ENCODE results near the gene CCSER2. TPM values are rescaled to one million over a fixed set of nuclear protein-coding genes. Genes with fewer than 3 reads are reported as not detected.

Gene CCSER2
- total RNA-seq, 1 experiment from 2014 or later = 44.1 TPM

DNA sequence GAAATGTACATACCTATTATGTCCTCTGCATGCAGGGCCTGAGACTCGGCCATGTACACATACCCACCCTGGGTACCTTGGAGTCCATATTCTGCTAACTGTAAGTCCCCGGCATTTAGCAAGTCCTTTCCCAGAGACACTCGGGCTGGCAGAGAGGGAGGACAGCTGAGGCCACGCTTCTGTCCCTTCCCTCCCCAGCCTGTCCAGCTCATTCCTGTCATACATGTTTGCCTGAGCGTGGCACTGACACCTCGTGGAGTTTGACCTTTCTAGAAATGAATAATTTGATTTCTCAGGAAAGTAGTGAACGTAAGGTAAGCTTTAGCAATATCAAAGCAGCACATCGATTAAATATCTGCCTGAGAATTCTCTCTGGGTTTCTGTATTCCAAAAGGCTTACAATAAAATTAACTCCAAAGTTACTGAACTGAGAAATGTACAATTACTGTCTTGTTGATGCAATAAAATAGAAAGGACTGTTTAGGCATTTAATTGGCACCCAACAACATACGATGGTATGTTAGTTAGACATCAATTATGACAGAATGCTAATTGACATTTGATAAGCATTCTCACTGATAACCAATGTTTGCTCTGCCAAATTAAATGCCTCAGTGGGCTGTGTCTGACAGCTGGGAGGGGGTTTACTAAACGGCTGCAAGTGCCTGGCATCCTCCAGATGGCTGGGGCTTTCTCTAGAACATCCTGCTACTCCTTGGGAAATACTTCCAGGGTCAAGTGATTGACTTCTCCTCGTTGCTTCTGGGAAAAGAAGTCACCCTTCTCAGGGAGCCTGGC lies 221.2 kb downstream of the CCSER2 start:
- no peak overlapping the region for H3K27ac ChIP-seq (ENCODE audit: low read depth, low read length, poor library complexity, severe bottlenecking)
- ChIA-PET CTCF (interaction anchor here (1.6 kb wide), 1 partner anchor 10 kb away, joined by 4 read pairs; no protein-coding TSS in a partner anchor), POLR2A (ENCODE audit: low non-redundant PET) (no interaction called here)
- intact Hi-C loops (cut with micrococcal nuclease; ENCODE audit: unreplicated experiment) = loop anchor here (10.0 kb wide), 1 partner anchor 1825 kb away; no protein-coding TSS in a partner anchor
- H3K9me3 ChIP-seq (ENCODE audit: low read depth, low read length, poor library complexity, severe bottlenecking) = no peaks in the 10 kb centered on the region
- H3K27me3 ChIP-seq (replicated peaks; ENCODE audit: insufficient read depth, low read depth, low read length, poor library complexity) = peaks cover 15% of the 10 kb centered on the region
- H3K36me3 ChIP-seq (ENCODE audit: insufficient read depth, low read length, poor library complexity, severe bottlenecking) = no peaks in the 10 kb centered on the region
- H3K4me3 ChIP-seq (ENCODE audit: low read depth, low read length, poor library complexity, severe bottlenecking) = no peak overlapping the region
- TF ChIP-seq EZH2 (IDR thresholded peaks at IDR 0.05; ENCODE audit: borderline replicate concordance, low read depth, low read length, poor library complexity, severe bottlenecking) = no peak
- TF ChIP-seq, protein P1, sequence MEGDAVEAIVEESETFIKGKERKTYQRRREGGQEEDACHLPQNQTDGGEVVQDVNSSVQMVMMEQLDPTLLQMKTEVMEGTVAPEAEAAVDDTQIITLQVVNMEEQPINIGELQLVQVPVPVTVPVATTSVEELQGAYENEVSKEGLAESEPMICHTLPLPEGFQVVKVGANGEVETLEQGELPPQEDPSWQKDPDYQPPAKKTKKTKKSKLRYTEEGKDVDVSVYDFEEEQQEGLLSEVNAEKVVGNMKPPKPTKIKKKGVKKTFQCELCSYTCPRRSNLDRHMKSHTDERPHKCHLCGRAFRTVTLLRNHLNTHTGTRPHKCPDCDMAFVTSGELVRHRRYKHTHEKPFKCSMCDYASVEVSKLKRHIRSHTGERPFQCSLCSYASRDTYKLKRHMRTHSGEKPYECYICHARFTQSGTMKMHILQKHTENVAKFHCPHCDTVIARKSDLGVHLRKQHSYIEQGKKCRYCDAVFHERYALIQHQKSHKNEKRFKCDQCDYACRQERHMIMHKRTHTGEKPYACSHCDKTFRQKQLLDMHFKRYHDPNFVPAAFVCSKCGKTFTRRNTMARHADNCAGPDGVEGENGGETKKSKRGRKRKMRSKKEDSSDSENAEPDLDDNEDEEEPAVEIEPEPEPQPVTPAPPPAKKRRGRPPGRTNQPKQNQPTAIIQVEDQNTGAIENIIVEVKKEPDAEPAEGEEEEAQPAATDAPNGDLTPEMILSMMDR (conservative IDR thresholded peaks at IDR 0.05; ENCODE audit: low read depth, low read length) = no peak
- no TSS peak for BruUV-seq (replicated peaks)
- no peaks in the 10 kb centered on the region for H3K4me1 ChIP-seq (ENCODE audit: insufficient read depth, low read length, poor library complexity, severe bottlenecking)
- DNase-seq (ENCODE audit: low spot score) = no peak

DNA sequence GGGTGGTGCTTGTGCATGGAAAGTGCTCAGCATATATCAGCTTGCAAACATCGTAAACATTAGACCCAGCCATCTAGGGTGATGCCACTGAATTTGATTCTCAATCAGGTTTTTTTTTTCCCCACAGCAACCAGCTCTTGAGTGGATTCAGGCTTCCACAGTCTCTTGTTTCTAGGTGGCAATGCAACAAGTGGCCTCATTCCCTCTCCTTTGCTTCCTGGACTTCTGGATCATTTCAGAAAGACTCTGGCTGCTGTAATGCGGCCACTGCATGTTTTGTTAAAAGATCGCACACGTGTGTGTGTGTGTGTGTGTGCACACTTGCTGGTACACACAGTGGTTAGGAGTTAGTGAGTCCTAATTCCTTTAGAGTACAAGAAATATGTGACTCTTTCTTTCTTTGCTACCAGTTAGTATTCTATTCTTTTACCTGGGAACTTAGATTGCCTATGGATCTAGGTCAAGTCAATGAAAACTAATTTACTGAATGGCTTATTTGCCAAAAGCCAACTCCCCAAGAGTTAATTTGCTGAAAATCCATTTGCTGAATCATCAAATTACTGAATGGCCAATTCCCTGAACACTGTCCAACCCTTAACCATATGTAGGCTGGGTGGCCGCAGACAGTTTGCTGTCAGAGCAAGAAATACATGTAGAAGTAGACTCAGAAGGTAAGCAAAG lies 222.5 kb downstream of the CCSER2 start:
- POLR2A ChIA-PET (ENCODE audit: low non-redundant PET) = no interaction called here

DNA sequence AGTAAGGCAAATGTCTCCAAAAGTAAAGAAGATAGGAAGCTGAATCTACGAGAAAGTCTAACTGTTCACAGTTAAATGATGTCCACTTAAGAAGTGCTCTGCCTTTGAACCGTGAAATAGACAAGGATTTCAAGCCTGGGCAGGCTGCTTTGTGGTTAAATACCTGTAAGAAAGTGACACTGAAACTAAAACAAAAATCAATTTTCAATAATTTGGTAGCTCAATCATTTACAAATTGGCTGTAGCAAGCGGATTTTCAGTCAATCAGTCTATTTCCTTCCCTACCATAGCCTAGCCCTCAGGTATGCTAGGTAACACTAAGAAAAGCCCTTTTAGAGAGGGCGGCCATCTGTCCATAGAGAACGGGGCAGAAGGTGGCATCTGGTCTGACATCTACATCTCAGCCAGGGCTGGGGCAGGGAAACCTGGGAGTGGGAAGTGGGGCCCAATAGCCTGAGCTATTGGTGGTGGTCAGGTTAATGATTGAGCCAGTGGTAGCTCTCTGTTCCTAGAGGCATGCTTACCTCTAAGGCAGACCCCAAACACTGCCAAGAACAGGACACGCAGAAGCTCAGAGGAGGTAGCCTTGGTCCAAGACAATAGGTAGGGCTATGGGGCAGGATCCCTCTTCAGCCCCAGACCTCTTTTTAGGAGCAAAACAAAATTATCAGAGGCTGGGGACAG lies 223.2 kb downstream of the CCSER2 start:
- intact Hi-C loops (cut with micrococcal nuclease; ENCODE audit: unreplicated experiment) = no loop called here
- H3K36me3 ChIP-seq (ENCODE audit: insufficient read depth, low read length, poor library complexity, severe bottlenecking) = no peaks in the 10 kb centered on the region
- H3K27ac ChIP-seq (ENCODE audit: low read depth, low read length, poor library complexity, severe bottlenecking) = no peak overlapping the region
- BruUV-seq (replicated peaks) = no TSS peak
- no peak overlapping the region for H3K4me3 ChIP-seq (ENCODE audit: low read depth, low read length, poor library complexity, severe bottlenecking)
- POLR2A ChIA-PET (ENCODE audit: low non-redundant PET) = no interaction called here
- CTCF ChIA-PET = no interaction called here
- peaks cover 11% of the 10 kb centered on the region for H3K27me3 ChIP-seq (replicated peaks; ENCODE audit: insufficient read depth, low read depth, low read length, poor library complexity)
- TF ChIP-seq, protein P1 (conservative IDR thresholded peaks at IDR 0.05; ENCODE audit: low read depth, low read length) = no peak
- TF ChIP-seq EZH2 (IDR thresholded peaks at IDR 0.05; ENCODE audit: borderline replicate concordance, low read depth, low read length, poor library complexity, severe bottlenecking) = no peak
- no peaks in the 10 kb centered on the region for H3K4me1 ChIP-seq (ENCODE audit: insufficient read depth, low read length, poor library complexity, severe bottlenecking)
- no peaks in the 10 kb centered on the region for H3K9me3 ChIP-seq (ENCODE audit: low read depth, low read length, poor library complexity, severe bottlenecking)
- DNase-seq (ENCODE audit: low spot score) = no peak

More for the DNA sequence above, 222.5 kb downstream of the CCSER2 start:
- CTCF ChIA-PET = interaction anchor here (1.6 kb wide), 1 partner anchor 11 kb away, joined by 4 read pairs; no protein-coding TSS in a partner anchor
- H3K27me3 ChIP-seq (replicated peaks; ENCODE audit: insufficient read depth, low read depth, low read length, poor library complexity) = peaks cover 11% of the 10 kb centered on the region
- intact Hi-C loops (cut with micrococcal nuclease; ENCODE audit: unreplicated experiment) = no loop called here
- no peaks in the 10 kb centered on the region for H3K4me1 ChIP-seq (ENCODE audit: insufficient read depth, low read length, poor library complexity, severe bottlenecking)
- no peaks in the 10 kb centered on the region for H3K36me3 ChIP-seq (ENCODE audit: insufficient read depth, low read length, poor library complexity, severe bottlenecking)
- H3K9me3 ChIP-seq (ENCODE audit: low read depth, low read length, poor library complexity, severe bottlenecking) = no peaks in the 10 kb centered on the region
- no peak overlapping the region for H3K4me3 ChIP-seq (ENCODE audit: low read depth, low read length, poor library complexity, severe bottlenecking)
- no TSS peak for BruUV-seq (replicated peaks)
- no peak overlapping the region for H3K27ac ChIP-seq (ENCODE audit: low read depth, low read length, poor library complexity, severe bottlenecking)
- TF ChIP-seq, protein P1 (conservative IDR thresholded peaks at IDR 0.05; ENCODE audit: low read depth, low read length) = no peak
- no peak for TF ChIP-seq EZH2 (IDR thresholded peaks at IDR 0.05; ENCODE audit: borderline replicate concordance, low read depth, low read length, poor library complexity, severe bottlenecking)
- DNase-seq (ENCODE audit: low spot score) = no peak

Measured in A673 (cell line).